ENCODE results near the gene GPC2.
"Not testable (repeated sequence)": the region's sequence is repeated elsewhere in the genome, so short reads cannot be mapped to it uniquely, and the experiment has no call there.

Gene GPC2

GRCh38 chr7:100183090-100183489 is 5.9 kb upstream of the GPC2 start:
- H3K9me3 Mint-ChIP-seq; H3K4me3 Mint-ChIP-seq; DNase-seq (ENCODE audit: low spot score in 2 of 2); H3K27ac Mint-ChIP-seq; H3K36me3 Mint-ChIP-seq; ATAC-seq: not testable (repeated sequence)
- H3K4me1 Mint-ChIP-seq: peaks cover 28% of the 10 kb centered on the region

- peaks cover 31% of the 10 kb centered on the region for H3K4me1 Mint-ChIP-seq
- not testable (repeated sequence) for ATAC-seq; DNase-seq (ENCODE audit: low spot score in 2 of 2); H3K36me3 Mint-ChIP-seq; H3K9me3 Mint-ChIP-seq
- H3K4me3 Mint-ChIP-seq: peak overlapping the region; percentile 72
- H3K27ac Mint-ChIP-seq: peak overlapping the region; percentile 69
These were observed 5.4 kb upstream of the GPC2 start for GRCh38 chr7:100182616-100183015.

- ATAC-seq; H3K36me3 Mint-ChIP-seq; DNase-seq (ENCODE audit: low spot score in 2 of 2); H3K9me3 Mint-ChIP-seq: not testable (repeated sequence)
- peaks cover 52% of the 10 kb centered on the region for H3K4me1 Mint-ChIP-seq
- H3K27ac Mint-ChIP-seq: peak overlapping the region; percentile 66
- peak overlapping the region; percentile 72 for H3K4me3 Mint-ChIP-seq
These were observed 2.9 kb upstream of the GPC2 start for GRCh38 chr7:100180084-100180483.

GRCh38 chr7:100176096-100177044 is 811 bp downstream of the GPC2 start:
- H3K4me3 Mint-ChIP-seq: peak overlapping the region; percentile 71
- peaks cover 49% of the 10 kb centered on the region for H3K4me1 Mint-ChIP-seq
- no peak for ATAC-seq
- no peak overlapping the region for H3K27ac Mint-ChIP-seq
- no peak for DNase-seq (ENCODE audit: low spot score in 2 of 2)
- H3K9me3 Mint-ChIP-seq: no peaks in the 10 kb centered on the region
- H3K36me3 Mint-ChIP-seq: no peaks in the 10 kb centered on the region

GRCh38 chr7:100175296-100175935 is 1.8 kb downstream of the GPC2 start:
- Mint-ChIP-seq H3K4me3 (peak overlapping the region; percentile 9), H3K4me1 (peaks cover 46% of the 10 kb centered on the region), H3K36me3 (no peaks in the 10 kb centered on the region), H3K27ac (no peak overlapping the region), H3K9me3 (no peaks in the 10 kb centered on the region)
- ATAC-seq (no peak), DNase-seq (ENCODE audit: low spot score in 2 of 2) (no peak)

- DNase-seq (ENCODE audit: low spot score in 2 of 2): no peak
- ATAC-seq: no peak
- Mint-ChIP-seq H3K27ac (no peak overlapping the region), H3K36me3 (no peaks in the 10 kb centered on the region), H3K4me1 (peaks cover 50% of the 10 kb centered on the region), H3K9me3 (no peaks in the 10 kb centered on the region), H3K4me3 (no peak overlapping the region)
These were observed 2.6 kb downstream of the GPC2 start for GRCh38 chr7:100174582-100174981.

GRCh38 chr7:100173806-100174495 is 3.2 kb downstream of the GPC2 start:
- H3K27ac Mint-ChIP-seq: no peak overlapping the region
- H3K36me3 Mint-ChIP-seq: no peaks in the 10 kb centered on the region
- no peak overlapping the region for H3K4me3 Mint-ChIP-seq
- H3K4me1 Mint-ChIP-seq: peaks cover 53% of the 10 kb centered on the region
- ATAC-seq (no peak), DNase-seq (ENCODE audit: low spot score in 2 of 2) (no peak)
- no peaks in the 10 kb centered on the region for H3K9me3 Mint-ChIP-seq

GRCh38 chr7:100171840-100172239 is 5.3 kb downstream of the GPC2 start:
- H3K36me3 Mint-ChIP-seq: no peaks in the 10 kb centered on the region

GRCh38 chr7:100171087-100171681 is 6.0 kb downstream of the GPC2 start:
- H3K36me3 Mint-ChIP-seq: no peaks in the 10 kb centered on the region

More at GRCh38 chr7:100171840-100172239, 5.3 kb downstream of the GPC2 start:
- Mint-ChIP-seq H3K9me3 (no peaks in the 10 kb centered on the region), H3K4me1 (peaks cover 64% of the 10 kb centered on the region), H3K4me3 (peak overlapping the region; percentile 53), H3K27ac (no peak overlapping the region)
- ATAC-seq (peak; percentile 5), DNase-seq (ENCODE audit: low spot score in 2 of 2) (no peak)

GRCh38 chr7:100170101-100170897 is 6.9 kb downstream of the GPC2 start:
- Mint-ChIP-seq H3K9me3 (no peaks in the 10 kb centered on the region), H3K36me3 (no peaks in the 10 kb centered on the region), H3K27ac (no peak overlapping the region), H3K4me3 (peak overlapping the region; percentile 53), H3K4me1 (peaks cover 62% of the 10 kb centered on the region)
- no peak for DNase-seq (ENCODE audit: low spot score in 2 of 2)
- no peak for ATAC-seq

More at GRCh38 chr7:100171087-100171681, 6.0 kb downstream of the GPC2 start:
- Mint-ChIP-seq H3K27ac (no peak overlapping the region), H3K9me3 (no peaks in the 10 kb centered on the region), H3K4me1 (peaks cover 64% of the 10 kb centered on the region), H3K4me3 (peak overlapping the region; percentile 53)
- DNase-seq (ENCODE audit: low spot score in 2 of 2) (no peak), ATAC-seq (peak; percentile 68)

- H3K36me3 Mint-ChIP-seq: no peaks in the 10 kb centered on the region
- no peak for ATAC-seq
- peak overlapping the region; percentile 56 for H3K4me3 Mint-ChIP-seq
- H3K9me3 Mint-ChIP-seq: no peaks in the 10 kb centered on the region
- peaks cover 62% of the 10 kb centered on the region for H3K4me1 Mint-ChIP-seq
- peak overlapping the region; percentile 23 for H3K27ac Mint-ChIP-seq
- no peak for DNase-seq (ENCODE audit: low spot score in 2 of 2)
These were observed 7.9 kb downstream of the GPC2 start for GRCh38 chr7:100169147-100169850.

GRCh38 chr7:100167912-100168323 is 9.3 kb downstream of the GPC2 start:
- H3K9me3 Mint-ChIP-seq: no peaks in the 10 kb centered on the region
- ATAC-seq (no peak), DNase-seq (ENCODE audit: low spot score in 2 of 2) (no peak)
- H3K4me1 Mint-ChIP-seq: peaks cover 61% of the 10 kb centered on the region
- H3K36me3 Mint-ChIP-seq: no peaks in the 10 kb centered on the region
- H3K4me3 Mint-ChIP-seq: peak overlapping the region; percentile 56
- no peak overlapping the region for H3K27ac Mint-ChIP-seq

- Mint-ChIP-seq H3K4me3 (peak overlapping the region; percentile 56), H3K27ac (no peak overlapping the region), H3K4me1 (peaks cover 64% of the 10 kb centered on the region), H3K9me3 (no peaks in the 10 kb centered on the region), H3K36me3 (no peaks in the 10 kb centered on the region)
- ATAC-seq (no peak), DNase-seq (ENCODE audit: low spot score in 2 of 2) (no peak)
These were observed 9.9 kb downstream of the GPC2 start for GRCh38 chr7:100166970-100167911.
